COLO829 (cell line): ENCODE data around the gene DHRS1.
"Not testable (repeated sequence)": the region's sequence is repeated elsewhere in the genome, so short reads cannot be mapped to it uniquely, and the experiment has no call there.

Experiments
- DNase-seq: peaks from one replicate; pipeline ENCODE4 v3.0.0; 2012; ENCODE audit warnings: low spot score

DHRS1 gene

GRCh38 chr14:24246765-24247212, 52.8 kb downstream of the DHRS1 start:
- no peak for DNase-seq

GRCh38 chr14:24245350-24245749, 54.2 kb downstream of the DHRS1 start:
- DNase-seq, result not testable (repeated sequence)

- no peak for DNase-seq
These were observed 56.2 kb downstream of the DHRS1 start for GRCh38 chr14:24243336-24243836.

- peak; percentile 98 for DNase-seq
These were observed 57.6 kb downstream of the DHRS1 start for GRCh38 chr14:24241829-24242443.
